GM12892 (cell line): ENCODE data around the gene INSIG1.

Experiments used
- POLR2A ChIP-seq: IDR thresholded peaks from 2 replicates; pipeline ENCODE4 v1.6.1; 2011; ENCODE audit warnings: low read depth, low read length, control low read depth
- POLR2AphosphoS5 ChIP-seq: IDR thresholded peaks from 2 replicates; pipeline ENCODE4 v1.6.1; 2011; ENCODE audit warnings: low read depth, low read length, control low read depth

DNA sequence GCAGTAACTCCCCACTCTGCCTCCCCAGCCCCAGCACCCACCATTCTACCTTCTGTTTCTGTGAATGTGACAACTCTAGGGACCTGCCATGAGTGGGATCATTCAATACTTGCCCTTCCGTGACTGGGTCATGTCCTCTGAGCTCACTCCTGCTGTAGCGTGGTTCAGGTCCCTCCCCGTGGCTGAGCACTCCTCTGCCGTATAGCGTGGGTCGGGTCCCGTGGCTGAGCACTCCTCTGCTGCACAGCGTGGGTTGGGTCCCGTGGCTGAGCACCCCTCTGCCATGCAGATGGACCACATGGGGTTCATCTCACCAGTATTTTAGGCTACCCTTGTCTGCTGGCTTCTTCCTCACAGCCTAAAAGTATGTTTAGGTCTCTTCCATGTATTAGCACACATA lies 43.0 kb downstream of the INSIG1 start:
- TF ChIP-seq POLR2A = no peak
- no peak for TF ChIP-seq POLR2AphosphoS5
